ENCODE results near the gene GALNT16. TPM values are rescaled to one million over a fixed set of nuclear protein-coding genes. Genes with fewer than 3 reads are reported as not detected.

Gene GALNT16
- polyA plus RNA-seq, 1 donor (not counting 4 experiments of a cell fraction or from before 2014, with no cell fraction given): not detected

DNA sequence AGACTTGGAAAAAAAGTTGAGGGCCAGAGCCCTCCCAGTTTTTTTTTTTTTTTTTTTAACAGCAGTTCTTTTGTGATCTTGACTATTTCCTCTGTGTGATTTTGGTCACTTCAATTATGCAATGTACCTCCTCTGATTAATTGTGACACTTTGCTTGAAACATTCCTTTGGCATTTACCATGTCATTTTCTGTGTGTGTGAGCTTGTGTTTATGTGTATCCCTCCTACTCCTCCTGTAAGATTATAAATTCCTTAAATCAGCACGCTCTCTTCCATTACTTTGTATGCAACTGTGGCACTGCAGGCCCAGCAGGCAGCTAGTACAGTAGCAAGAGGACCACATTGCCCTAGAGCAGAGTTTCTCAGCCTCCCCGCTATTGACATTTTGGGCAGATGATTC is 33.2 kb upstream of the GALNT16 start:
- Histone ChIP-seq H3K27ac (ENCODE audit: control insufficient read depth, insufficient read depth, low read length) (no peak overlapping the region), H3K36me3 (ENCODE audit: control insufficient read depth in 2 of 2, extremely low read depth in 1 of 2, insufficient read depth in 2 of 2, low read length in 2 of 2) (peaks cover 2 to 3% of the 10 kb centered on the region in 2 experiments)
- dilution Hi-C loops (cut with MboI; ENCODE audit: extremely low pct_ligation_motif_present, low sequenced_read_pairs): no loop called here

DNA sequence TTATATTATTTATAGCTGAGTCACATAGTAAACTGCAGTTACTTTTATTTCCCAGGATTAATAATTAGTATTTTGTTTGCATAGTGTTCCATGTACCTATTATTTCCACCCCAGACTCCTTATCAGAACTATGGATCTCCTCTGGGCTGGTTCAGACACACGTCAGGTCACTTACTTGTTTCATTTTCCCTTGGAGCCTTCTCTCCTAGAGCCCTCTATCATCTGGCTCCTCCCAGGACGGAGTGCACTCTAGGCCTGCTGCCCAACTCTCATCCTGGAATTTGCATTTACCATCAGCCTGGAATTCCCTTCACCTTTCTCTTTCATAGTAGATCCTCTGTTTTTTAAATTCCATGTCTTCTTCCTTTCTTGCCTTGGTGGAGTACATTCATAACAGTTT is 28.5 kb upstream of the GALNT16 start:
- dilution Hi-C loops (cut with MboI; ENCODE audit: extremely low pct_ligation_motif_present, low sequenced_read_pairs): no loop called here
- H2AFZ ChIP-seq (ENCODE audit: control insufficient read depth, low read length): no peak overlapping the region
- H3K36me3 ChIP-seq (ENCODE audit: control insufficient read depth in 2 of 2, extremely low read depth in 1 of 2, insufficient read depth in 2 of 2, low read length in 2 of 2): peaks cover 8 to 17% of the 10 kb centered on the region in 2 experiments
- H3K79me2 ChIP-seq (ENCODE audit: control insufficient read depth, insufficient read depth, low read length): no peaks in the 10 kb centered on the region
- H3K27ac ChIP-seq (ENCODE audit: control insufficient read depth, insufficient read depth, low read length): no peak overlapping the region
- no peaks in the 10 kb centered on the region for H3K9me3 ChIP-seq (ENCODE audit: control insufficient read depth, low read depth, low read length)
- no peaks in the 10 kb centered on the region for H3K4me1 ChIP-seq (ENCODE audit: control insufficient read depth, extremely low read depth, insufficient read depth, low read length)
- H3K9me1 ChIP-seq (ENCODE audit: control insufficient read depth, extremely low read depth, insufficient read depth, low read length): no peaks in the 10 kb centered on the region
- TF ChIP-seq CTCF (optimal IDR thresholded peaks at IDR 0.05 in 1 of 3, IDR thresholded peaks at IDR 0.05 in 1 of 3, conservative IDR thresholded peaks at IDR 0.05 in 1 of 3; ENCODE audit: extremely low read depth in 1 of 3, insufficient read depth in 2 of 3, low read length in 3 of 3) (no peak), EZH2 (IDR thresholded peaks at IDR 0.05; ENCODE audit: low read length) (no peak)
- H4K20me1 ChIP-seq (ENCODE audit: control insufficient read depth, extremely low read depth, insufficient read depth, low read length): no peaks in the 10 kb centered on the region
- no peak overlapping the region for H3K9ac ChIP-seq (ENCODE audit: control insufficient read depth, extremely low read depth, insufficient read depth, low read length)
- H3K27me3 ChIP-seq (ENCODE audit: control insufficient read depth, extremely low read depth, insufficient read depth, low read length): no peaks in the 10 kb centered on the region
- DNase-seq (ENCODE audit: low read depth, low spot score) (no peak), FAIRE-seq (no peak)
- H3K4me3 ChIP-seq (ENCODE audit: control insufficient read depth in 2 of 3, extremely low read depth in 1 of 3, insufficient read depth in 2 of 3, low read depth in 1 of 3, low read length in 3 of 3): no peak overlapping the region
- no peak overlapping the region for H3K4me2 ChIP-seq (ENCODE audit: control insufficient read depth, extremely low read depth, insufficient read depth, low read depth, low read length)

More for the DNA sequence above, 33.2 kb upstream of the GALNT16 start:
- Histone ChIP-seq H3K4me2 (ENCODE audit: control insufficient read depth, extremely low read depth, insufficient read depth, low read depth, low read length) (no peak overlapping the region), H3K4me3 (ENCODE audit: control insufficient read depth in 2 of 3, extremely low read depth in 1 of 3, insufficient read depth in 2 of 3, low read depth in 1 of 3, low read length in 3 of 3) (no peak overlapping the region), H3K79me2 (ENCODE audit: control insufficient read depth, insufficient read depth, low read length) (no peaks in the 10 kb centered on the region), H3K9me3 (ENCODE audit: control insufficient read depth, low read depth, low read length) (no peaks in the 10 kb centered on the region), H3K9ac (ENCODE audit: control insufficient read depth, extremely low read depth, insufficient read depth, low read length) (no peak overlapping the region), H4K20me1 (ENCODE audit: control insufficient read depth, extremely low read depth, insufficient read depth, low read length) (no peaks in the 10 kb centered on the region), H3K4me1 (ENCODE audit: control insufficient read depth, extremely low read depth, insufficient read depth, low read length) (no peaks in the 10 kb centered on the region), H2AFZ (ENCODE audit: control insufficient read depth, low read length) (no peak overlapping the region), H3K9me1 (ENCODE audit: control insufficient read depth, extremely low read depth, insufficient read depth, low read length) (no peaks in the 10 kb centered on the region), H3K27me3 (ENCODE audit: control insufficient read depth, extremely low read depth, insufficient read depth, low read length) (no peaks in the 10 kb centered on the region)
- no peak for DNase-seq (ENCODE audit: low read depth, low spot score)
- TF ChIP-seq CTCF (optimal IDR thresholded peaks at IDR 0.05 in 1 of 3, IDR thresholded peaks at IDR 0.05 in 1 of 3, conservative IDR thresholded peaks at IDR 0.05 in 1 of 3; ENCODE audit: extremely low read depth in 1 of 3, insufficient read depth in 2 of 3, low read length in 3 of 3) (no peak), EZH2 (IDR thresholded peaks at IDR 0.05; ENCODE audit: low read length) (no peak)
- FAIRE-seq: no peak
